Measurements from ENCODE around the gene TMEM190. TPM values are rescaled to one million over a fixed set of nuclear protein-coding genes. Genes with fewer than 3 reads are reported as not detected.

Gene TMEM190
- total and polyA plus RNA-seq, 7 donors, result 0.26 TPM; not detected in 6

DNA sequence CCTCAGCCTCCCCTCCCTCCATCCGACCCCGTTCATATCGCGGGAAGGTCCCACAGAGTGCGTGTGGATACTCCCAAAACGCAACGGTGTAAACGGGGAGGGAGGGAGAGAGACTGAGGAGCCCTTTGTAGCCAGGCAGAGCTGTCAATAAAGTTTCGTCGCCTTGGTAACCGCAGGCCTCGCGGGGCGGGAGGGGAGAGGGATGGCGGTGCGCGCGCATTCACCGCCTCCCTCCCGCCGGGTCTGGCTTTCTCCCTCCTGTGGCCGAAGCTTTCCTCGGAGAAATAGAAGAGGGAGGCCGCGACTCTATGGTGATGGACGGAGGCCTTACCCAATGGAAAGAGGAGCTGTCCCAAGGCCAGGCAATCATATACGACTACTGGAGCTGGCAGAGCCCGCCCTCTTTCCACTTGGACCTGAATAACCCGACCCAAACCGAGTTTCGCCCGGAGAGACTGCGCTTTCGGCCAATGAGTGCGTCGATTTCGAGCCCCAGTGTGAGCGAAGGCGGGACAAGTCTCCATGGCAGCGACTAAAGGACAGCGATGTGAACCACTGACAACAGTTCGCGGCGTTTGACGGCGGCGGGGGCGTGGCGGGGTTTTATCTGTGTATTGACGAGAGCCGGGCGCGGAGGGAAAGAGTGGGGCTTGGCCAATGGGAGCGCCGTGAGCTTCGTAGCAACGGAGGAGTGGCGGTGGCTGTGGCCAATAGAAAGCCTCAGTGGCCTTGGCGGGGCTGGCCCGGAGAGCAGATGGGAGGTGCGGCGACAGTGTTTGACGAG, 37.3 kb upstream of the TMEM190 start, which contains the start of gene KMT5C:
TSS of gene KMT5C (plus strand) at position 772 of the 784 bp plus-strand sequence. CDS start 2,061 bp downstream, outside the sequence.
- Histone ChIP-seq H3K36me3 (peaks cover 0 to 25% (median 14%) of the 10 kb centered on the region in 4 donors), H3K27ac (peak within 1 kb of the TSS; percentile 92 to 97 (median 94)), H3K4me3 (peak within 1 kb of the TSS; percentile 55 to 96 (median 78)), H3K4me1 (peaks cover 0 to 29% (median 23%) of the 10 kb centered on the region in 4 donors), H3K9me3 (no peaks in the 10 kb centered on the region), H3K27me3 (peaks cover 0 to 8% (median 0%) of the 10 kb centered on the region in 3 donors)
- TF ChIP-seq, protein P1, sequence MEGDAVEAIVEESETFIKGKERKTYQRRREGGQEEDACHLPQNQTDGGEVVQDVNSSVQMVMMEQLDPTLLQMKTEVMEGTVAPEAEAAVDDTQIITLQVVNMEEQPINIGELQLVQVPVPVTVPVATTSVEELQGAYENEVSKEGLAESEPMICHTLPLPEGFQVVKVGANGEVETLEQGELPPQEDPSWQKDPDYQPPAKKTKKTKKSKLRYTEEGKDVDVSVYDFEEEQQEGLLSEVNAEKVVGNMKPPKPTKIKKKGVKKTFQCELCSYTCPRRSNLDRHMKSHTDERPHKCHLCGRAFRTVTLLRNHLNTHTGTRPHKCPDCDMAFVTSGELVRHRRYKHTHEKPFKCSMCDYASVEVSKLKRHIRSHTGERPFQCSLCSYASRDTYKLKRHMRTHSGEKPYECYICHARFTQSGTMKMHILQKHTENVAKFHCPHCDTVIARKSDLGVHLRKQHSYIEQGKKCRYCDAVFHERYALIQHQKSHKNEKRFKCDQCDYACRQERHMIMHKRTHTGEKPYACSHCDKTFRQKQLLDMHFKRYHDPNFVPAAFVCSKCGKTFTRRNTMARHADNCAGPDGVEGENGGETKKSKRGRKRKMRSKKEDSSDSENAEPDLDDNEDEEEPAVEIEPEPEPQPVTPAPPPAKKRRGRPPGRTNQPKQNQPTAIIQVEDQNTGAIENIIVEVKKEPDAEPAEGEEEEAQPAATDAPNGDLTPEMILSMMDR (IDR thresholded peaks at IDR 0.05), result peak in 3 of 4 experiments; percentile 39 to 63 (median 40)
- TF ChIP-seq POLR2AphosphoS5 (IDR thresholded peaks at IDR 0.05), result peak; percentile 23 to 99 (median 30)
- TF ChIP-seq EP300 (IDR thresholded peaks at IDR 0.05), result no peak
- TF ChIP-seq POLR2A (IDR thresholded peaks at IDR 0.05), result peak; percentile 11 to 12
- intact Hi-C loops (cut with DNase I), result loop anchor here (1.0 kb wide), 1 partner anchor 44 kb away; no protein-coding TSS in a partner anchor
- peak; percentile 100 for DNase-seq
- WGBS, 2 donors, result 0% methylated on average over 63 of the region's 63 CpGs

DNA sequence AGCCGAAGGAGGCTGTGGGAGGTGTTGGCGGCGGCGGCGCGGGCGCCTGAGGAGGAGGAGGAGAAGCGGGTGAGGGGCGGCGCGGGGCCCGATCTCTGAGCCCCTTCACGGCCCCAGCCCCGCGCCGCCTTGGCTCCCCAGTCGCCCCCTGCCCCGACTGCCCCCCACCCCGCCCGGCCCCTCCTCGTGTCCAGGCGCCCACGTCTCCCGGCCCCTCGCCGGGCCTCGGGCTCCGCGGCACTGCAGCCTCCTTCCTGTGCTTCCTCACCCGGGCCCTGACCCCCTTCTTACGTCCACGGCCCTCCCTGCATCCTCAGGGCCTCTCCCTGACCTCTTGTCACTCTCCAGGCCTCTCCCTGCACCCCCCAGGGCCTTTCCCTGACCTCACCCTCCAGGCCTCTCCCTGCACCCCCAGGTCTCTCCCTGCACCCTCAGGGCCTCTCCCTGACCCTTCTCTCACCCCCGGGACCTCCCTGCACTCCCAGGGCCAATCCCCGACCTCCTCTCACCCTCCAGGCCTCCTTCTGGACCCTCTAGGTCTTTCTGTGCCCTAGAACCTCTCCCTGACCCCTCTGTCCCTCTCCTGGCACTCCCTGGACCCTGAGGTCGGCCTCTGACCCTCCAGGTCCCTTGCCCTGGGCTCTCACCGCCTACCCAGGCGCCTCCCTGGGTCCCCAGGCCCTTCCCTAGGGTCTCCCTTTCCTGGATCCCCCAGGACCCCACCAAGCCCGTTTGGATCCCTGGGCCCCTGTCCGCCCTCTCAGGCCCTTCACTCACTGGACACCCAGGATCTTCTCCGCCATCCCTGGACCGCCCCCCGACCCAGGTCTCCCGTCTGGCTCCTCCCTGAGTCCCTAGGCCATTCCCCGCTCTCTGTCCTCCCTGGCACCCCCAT, 36.5 kb upstream of the TMEM190 start:
- Histone ChIP-seq H3K4me1 (peaks cover 0 to 29% (median 23%) of the 10 kb centered on the region in 4 donors), H3K9me3 (no peaks in the 10 kb centered on the region), H3K36me3 (peaks cover 0 to 25% (median 14%) of the 10 kb centered on the region in 4 donors), H3K27me3 (peaks cover 0 to 4% (median 0%) of the 10 kb centered on the region in 3 donors), H3K4me3 (peak overlapping the region; percentile 55 to 96 (median 78)), H3K27ac (peak overlapping the region; percentile 88 to 97 (median 94))
- no peak for DNase-seq
- TF ChIP-seq POLR2A (IDR thresholded peaks at IDR 0.05), result peak; percentile 86 to 96
- TF ChIP-seq POLR2AphosphoS5 (IDR thresholded peaks at IDR 0.05), result peak in 3 of 4 donors; percentile 99
- TF ChIP-seq EP300 (IDR thresholded peaks at IDR 0.05), result no peak
- TF ChIP-seq, protein P1 (IDR thresholded peaks at IDR 0.05), result no peak
- intact Hi-C loops (cut with DNase I), result loop anchor here (1.0 to 5.0 kb wide), 4 partner anchors 38 to 315 kb away; partner anchors contain the start of gene U2AF2
- 2 to 3% methylated on average over 44 of the region's 44 CpGs for WGBS, 2 donors

DNA sequence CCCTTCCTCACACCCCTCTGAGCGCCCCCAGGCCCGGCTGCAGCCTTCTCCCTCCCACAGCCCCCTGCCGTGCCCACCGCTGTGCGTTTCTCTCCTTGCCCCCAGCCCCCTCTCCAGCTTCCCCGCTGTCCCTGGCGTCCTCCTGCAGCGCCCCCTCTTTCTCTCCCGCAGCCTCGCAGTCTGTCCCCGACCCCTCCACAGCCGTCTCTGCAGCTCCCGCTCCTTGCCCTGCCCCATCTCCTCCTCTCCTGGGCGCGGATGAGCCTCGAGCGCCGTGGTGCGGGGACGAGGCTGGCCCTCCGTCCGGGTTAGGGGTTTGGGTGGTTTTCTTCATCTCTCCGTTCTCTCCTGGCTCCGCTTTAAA, 35.9 kb upstream of the TMEM190 start:
- Histone ChIP-seq H3K36me3 (peaks cover 0 to 25% (median 14%) of the 10 kb centered on the region in 4 donors), H3K27me3 (peaks cover 0 to 4% (median 0%) of the 10 kb centered on the region in 3 donors), H3K4me3 (peak overlapping the region; percentile 55 to 96 (median 78)), H3K9me3 (no peaks in the 10 kb centered on the region), H3K27ac (peak overlapping the region; percentile 88 to 97 (median 94)), H3K4me1 (peaks cover 0 to 29% (median 23%) of the 10 kb centered on the region in 4 donors)
- no peak for DNase-seq
- 1 to 2% methylated on average over 24 of the region's 24 CpGs for WGBS, 2 donors
- TF ChIP-seq EP300 (IDR thresholded peaks at IDR 0.05), result no peak
- TF ChIP-seq, protein P1 (IDR thresholded peaks at IDR 0.05), result peak in 1 of 4 experiments; percentile 17
- intact Hi-C loops (cut with DNase I), result loop anchor here (2.0 to 5.0 kb wide), 3 partner anchors 38 to 314 kb away; partner anchors contain the start of gene U2AF2

DNA sequence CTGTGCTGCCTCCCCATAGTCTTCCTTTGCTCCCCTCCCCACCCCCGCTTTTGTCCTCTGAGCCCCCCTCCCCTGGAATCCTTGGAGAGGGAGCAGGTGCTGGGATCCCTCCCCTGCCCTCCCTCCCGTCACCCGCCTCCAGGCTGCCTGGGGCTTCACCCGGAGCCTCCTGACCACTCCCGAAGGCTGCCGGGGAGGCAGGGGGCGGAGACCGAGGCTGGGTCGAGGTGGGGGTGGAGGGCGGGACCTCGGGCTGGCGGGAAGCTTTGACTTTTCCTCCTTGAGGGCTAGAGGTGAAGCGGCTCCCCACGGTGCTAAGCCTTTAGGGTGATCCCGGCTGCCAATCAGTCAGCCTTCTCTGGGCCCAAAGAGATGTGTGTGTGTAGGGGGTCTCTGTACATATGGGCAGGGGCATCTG, 35.4 kb upstream of the TMEM190 start:
- H3K27ac ChIP-seq, result peak overlapping the region; percentile 88 to 97 (median 94)
- DNase-seq, result peak; percentile 91

More for the DNA sequence above, 35.4 kb upstream of the TMEM190 start:
- intact Hi-C loops (cut with DNase I), result loop anchor here (2.0 to 5.0 kb wide), 3 partner anchors 39 to 314 kb away; partner anchors contain the start of gene U2AF2
- H3K36me3 ChIP-seq, result peaks cover 0 to 26% (median 14%) of the 10 kb centered on the region in 4 donors
- peaks cover 0 to 3% (median 0%) of the 10 kb centered on the region in 3 donors for H3K27me3 ChIP-seq
- WGBS, 2 donors, result 1 to 2% methylated on average over 15 of the region's 15 CpGs
- TF ChIP-seq POLR2A (IDR thresholded peaks at IDR 0.05) (no peak), POLR2AphosphoS5 (IDR thresholded peaks at IDR 0.05) (peak in 3 of 4 donors; percentile 8 to 29 (median 23)), EP300 (IDR thresholded peaks at IDR 0.05) (no peak)
- TF ChIP-seq, protein P1 (IDR thresholded peaks at IDR 0.05), result no peak
- H3K9me3 ChIP-seq, result no peaks in the 10 kb centered on the region
- peaks cover 0 to 29% (median 23%) of the 10 kb centered on the region in 4 donors for H3K4me1 ChIP-seq
- H3K4me3 ChIP-seq, result peak overlapping the region; percentile 55 to 96 (median 78)

Data from sigmoid colon (tissue), 7 donors.